Right ventricle myocardium superior (tissue), 1 donor: ENCODE measurements around the gene OBP2B. TPM values are rescaled to one million over a fixed set of nuclear protein-coding genes. Genes with fewer than 3 reads are reported as not detected.
"Not testable (repeated sequence)": the region's sequence is repeated elsewhere in the genome, so short reads cannot be mapped to it uniquely, and the experiment has no call there.

Source experiments
- ATAC-seq: fragments of 200-7000 bp; cut with Tn5 transposase; one replicate; pipeline ENCODE4 v1.9.1; 2020; ENCODE audit warnings: mild to moderate bottlenecking; ENCODE audit not compliant: poor library complexity
- DNase-seq: peaks from one replicate; pipeline ENCODE4 v3.0.0-alpha.2; 2020
- intact Hi-C: fragments of 100-400 bp; cut with DNase I; formaldehyde crosslinking; loops from one replicate; pipeline ENCODE4 v1.11.2; 2022
- total RNA-seq: library from RNA; stranded (reverse); fragmentation: NEBNext Ultra II Directional; extraction: Animal tissue kit (Norgen Biotek cat#: 25700); gene quantifications from one replicate; pipeline ENCODE4 v1.2.1, GENCODE V29; 2021
- donor health status: DM: no; HTN: yes; CAD: no; lungs with severe emphysema.

OBP2B gene
- total RNA-seq, 1 donor from 2014 or later: not detected

GRCh38 chr9:133205481-133205887, 3.6 kb downstream of the OBP2B start:
- DNase-seq, intact Hi-C loops, ATAC-seq: not testable (repeated sequence)

GRCh38 chr9:133204993-133205336, 4.1 kb downstream of the OBP2B start:
- intact Hi-C loops: no loop called here
- no peak for ATAC-seq
- no peak for DNase-seq

GRCh38 chr9:133204335-133204992, 4.6 kb downstream of the OBP2B start:
- intact Hi-C loops: no loop called here
- no peak for ATAC-seq

GRCh38 chr9:133203506-133204075, 5.5 kb downstream of the OBP2B start:
- intact Hi-C loops: no loop called here
- ATAC-seq: no peak
- no peak for DNase-seq

More at GRCh38 chr9:133204335-133204992, 4.6 kb downstream of the OBP2B start:
- no peak for DNase-seq

GRCh38 chr9:133202688-133203453, 6.2 kb downstream of the OBP2B start:
- intact Hi-C loops: no loop called here
- DNase-seq: no peak
- no peak for ATAC-seq

- no peak for ATAC-seq
- intact Hi-C loops: no loop called here
- no peak for DNase-seq
Measured at GRCh38 chr9:133202145-133202513, 6.9 kb downstream of the OBP2B start.

GRCh38 chr9:133201424-133202144, 7.5 kb downstream of the OBP2B start:
- ATAC-seq (no peak), DNase-seq (no peak)
- intact Hi-C loops: no loop called here

- intact Hi-C loops: no loop called here
- DNase-seq (no peak), ATAC-seq (no peak)
Measured at GRCh38 chr9:133200631-133201030, 8.4 kb downstream of the OBP2B start.

GRCh38 chr9:133199648-133200321, 9.3 kb downstream of the OBP2B start:
- ATAC-seq: peak; percentile 71
- no peak for DNase-seq
- intact Hi-C loops: no loop called here

- ATAC-seq: no peak
- intact Hi-C loops: no loop called here
- no peak for DNase-seq
Measured at GRCh38 chr9:133195029-133195428, 14.0 kb downstream of the OBP2B start.

- no peak for ATAC-seq
- no peak for DNase-seq
- intact Hi-C loops: no loop called here
Measured at GRCh38 chr9:133194597-133194996, 14.5 kb downstream of the OBP2B start.

- intact Hi-C loops: no loop called here
- no peak for ATAC-seq
Measured at GRCh38 chr9:133191989-133192388, 17.1 kb downstream of the OBP2B start.

GRCh38 chr9:133189826-133190225, 19.2 kb downstream of the OBP2B start:
- intact Hi-C loops: loop anchor here (5.0 to 10.0 kb wide), 4 partner anchors 85 to 535 kb away; partner anchors contain the start of gene ABO
- DNase-seq: no peak
- no peak for ATAC-seq

More at GRCh38 chr9:133191989-133192388, 17.1 kb downstream of the OBP2B start:
- DNase-seq: no peak

GRCh38 chr9:133188843-133189180, 20.2 kb downstream of the OBP2B start:
- DNase-seq: no peak
- no peak for ATAC-seq
- intact Hi-C loops: loop anchor here (5.0 to 10.0 kb wide), 4 partner anchors 86 to 536 kb away; partner anchors contain the start of gene ABO

- intact Hi-C loops: loop anchor here (5.0 to 10.0 kb wide), 4 partner anchors 87 to 537 kb away; partner anchors contain the start of gene ABO
- no peak for ATAC-seq
- DNase-seq: no peak
Measured at GRCh38 chr9:133188006-133188842, 20.8 kb downstream of the OBP2B start.

GRCh38 chr9:133187561-133188005, 21.5 kb downstream of the OBP2B start:
- ATAC-seq: no peak
- intact Hi-C loops: loop anchor here (5.0 to 10.0 kb wide), 4 partner anchors 87 to 537 kb away; partner anchors contain the start of gene ABO
- DNase-seq: no peak

GRCh38 chr9:133186736-133187135, 22.3 kb downstream of the OBP2B start:
- ATAC-seq (no peak), DNase-seq (no peak)
- intact Hi-C loops: loop anchor here (5.0 to 10.0 kb wide), 4 partner anchors 88 to 538 kb away; partner anchors contain the start of gene ABO
